ENCODE measurements around the gene SIL1.
"Not testable (repeated sequence)": the region's sequence is repeated elsewhere in the genome, so short reads cannot be mapped to it uniquely, and the experiment has no call there.

Gene SIL1

DNA sequence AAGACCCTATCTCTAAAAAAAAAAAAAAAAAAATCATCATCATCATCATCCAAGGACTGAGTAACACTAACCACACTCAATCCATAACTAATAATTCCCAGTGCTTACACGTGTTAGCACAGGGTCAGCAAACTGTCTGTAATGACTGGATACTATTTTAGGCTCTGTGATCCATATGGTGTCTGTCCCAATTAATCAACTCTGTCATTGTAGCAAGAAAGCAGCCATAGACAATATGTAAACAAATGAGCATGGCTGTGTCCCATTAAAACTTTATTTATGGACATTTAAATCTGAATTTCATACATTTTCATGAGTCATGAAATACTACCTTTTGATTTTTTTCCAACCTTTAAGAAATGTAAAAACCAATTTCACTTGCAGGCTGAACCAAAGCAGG is 148.4 kb downstream of the SIL1 start:
- ChIA-PET POLR2A (no interaction called here), CTCF (no interaction called here)
- no peak for DNase-seq (ENCODE audit: extremely low spot score)
- TF ChIP-seq, protein P1, sequence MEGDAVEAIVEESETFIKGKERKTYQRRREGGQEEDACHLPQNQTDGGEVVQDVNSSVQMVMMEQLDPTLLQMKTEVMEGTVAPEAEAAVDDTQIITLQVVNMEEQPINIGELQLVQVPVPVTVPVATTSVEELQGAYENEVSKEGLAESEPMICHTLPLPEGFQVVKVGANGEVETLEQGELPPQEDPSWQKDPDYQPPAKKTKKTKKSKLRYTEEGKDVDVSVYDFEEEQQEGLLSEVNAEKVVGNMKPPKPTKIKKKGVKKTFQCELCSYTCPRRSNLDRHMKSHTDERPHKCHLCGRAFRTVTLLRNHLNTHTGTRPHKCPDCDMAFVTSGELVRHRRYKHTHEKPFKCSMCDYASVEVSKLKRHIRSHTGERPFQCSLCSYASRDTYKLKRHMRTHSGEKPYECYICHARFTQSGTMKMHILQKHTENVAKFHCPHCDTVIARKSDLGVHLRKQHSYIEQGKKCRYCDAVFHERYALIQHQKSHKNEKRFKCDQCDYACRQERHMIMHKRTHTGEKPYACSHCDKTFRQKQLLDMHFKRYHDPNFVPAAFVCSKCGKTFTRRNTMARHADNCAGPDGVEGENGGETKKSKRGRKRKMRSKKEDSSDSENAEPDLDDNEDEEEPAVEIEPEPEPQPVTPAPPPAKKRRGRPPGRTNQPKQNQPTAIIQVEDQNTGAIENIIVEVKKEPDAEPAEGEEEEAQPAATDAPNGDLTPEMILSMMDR (IDR thresholded peaks at IDR 0.05; ENCODE audit: control extremely low read depth, extremely low read depth, low read depth, missing control alignments), result no peak

DNA sequence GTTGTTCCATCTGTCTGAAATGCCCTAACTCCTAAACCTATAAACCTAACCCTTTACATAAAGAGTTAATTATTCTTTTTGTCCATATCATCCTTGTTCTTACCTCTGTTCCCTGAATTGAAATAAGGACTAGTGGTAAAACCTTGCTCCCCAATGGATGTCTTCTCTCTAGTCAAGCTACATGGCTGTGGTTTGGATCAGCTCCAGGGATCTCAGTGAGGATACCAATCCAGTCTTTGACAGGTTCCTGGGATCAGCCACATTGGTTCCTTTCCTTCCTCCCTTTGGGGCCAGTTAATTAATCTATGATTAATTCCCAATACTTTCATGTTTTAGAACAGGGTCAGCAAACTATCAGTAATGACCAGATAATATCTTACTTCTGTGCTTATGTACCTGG is 151.6 kb downstream of the SIL1 start:
- DNase-seq (ENCODE audit: extremely low spot score), result no peak
- TF ChIP-seq, protein P1 (IDR thresholded peaks at IDR 0.05; ENCODE audit: control extremely low read depth, extremely low read depth, low read depth, missing control alignments), result no peak
- POLR2A ChIA-PET, result no interaction called here

DNA sequence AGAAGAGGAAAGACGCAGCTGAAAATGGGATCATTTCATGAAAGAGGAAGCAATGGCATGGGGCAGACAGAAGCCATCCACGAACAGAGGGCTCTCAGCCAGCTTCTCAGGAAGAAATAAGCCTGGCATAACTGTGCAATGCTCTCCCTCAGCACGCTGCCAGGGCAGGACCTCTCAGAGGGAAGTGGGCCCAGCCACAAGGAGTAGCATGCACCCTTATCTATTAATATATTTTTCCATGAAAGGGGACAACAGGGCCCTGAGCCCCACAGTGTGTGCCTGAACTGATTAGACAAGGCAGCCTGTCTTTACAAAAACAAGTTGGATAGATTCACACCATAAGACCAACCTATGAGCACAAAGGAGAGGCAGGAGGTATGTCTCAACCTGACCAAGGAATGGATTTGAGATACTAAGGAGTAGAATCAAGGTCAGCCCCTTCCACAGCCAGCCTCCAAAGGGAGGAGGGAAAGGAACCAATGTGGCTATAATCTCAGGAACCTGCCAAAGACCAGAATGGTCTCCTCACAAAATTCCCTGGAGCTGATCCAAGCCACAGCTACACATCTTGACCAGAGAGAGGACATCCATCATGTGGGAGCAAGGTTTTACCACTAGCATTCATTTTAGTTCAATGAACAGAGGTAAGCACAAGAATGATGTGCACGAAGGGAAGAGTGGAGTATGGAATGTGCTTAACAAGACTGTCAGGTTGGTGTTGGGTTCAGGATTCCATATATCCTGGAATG is 154.8 kb downstream of the SIL1 start:
- TF ChIP-seq, protein P1 (IDR thresholded peaks at IDR 0.05; ENCODE audit: control extremely low read depth, extremely low read depth, low read depth, missing control alignments), result no peak
- no peak for DNase-seq (ENCODE audit: extremely low spot score)
- ChIA-PET POLR2A (no interaction called here), CTCF (no interaction called here)

More for the DNA sequence above, 151.6 kb downstream of the SIL1 start:
- CTCF ChIA-PET, result no interaction called here

DNA sequence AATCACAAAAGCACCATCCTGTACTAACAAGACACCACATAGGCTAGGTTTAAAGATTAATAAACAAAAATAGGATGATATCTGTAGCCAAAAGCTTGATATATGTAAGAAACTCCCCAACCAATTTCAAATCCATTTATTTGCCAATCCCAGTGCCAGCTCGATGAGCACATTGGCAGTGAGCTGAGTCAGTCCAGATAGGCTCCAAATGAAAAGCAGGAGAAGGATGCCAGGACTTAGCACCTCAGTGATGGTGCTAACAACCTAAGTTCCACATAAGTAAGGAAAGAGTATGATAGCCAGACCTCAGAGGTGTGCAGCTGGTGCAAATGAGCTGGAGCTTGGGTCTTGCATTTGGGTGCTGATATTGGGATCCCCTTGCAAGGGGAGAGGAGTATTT is 158.1 kb downstream of the SIL1 start:
- POLR2A ChIA-PET, result no interaction called here
- CTCF ChIA-PET, result interaction anchor here (1.1 to 3.2 kb wide), 2 partner anchors 11 to 14 kb away, joined by 3 to 8 read pairs; no protein-coding TSS in a partner anchor
- no peak for DNase-seq (ENCODE audit: extremely low spot score)
- TF ChIP-seq, protein P1 (IDR thresholded peaks at IDR 0.05; ENCODE audit: control extremely low read depth, extremely low read depth, low read depth, missing control alignments), result no peak

DNA sequence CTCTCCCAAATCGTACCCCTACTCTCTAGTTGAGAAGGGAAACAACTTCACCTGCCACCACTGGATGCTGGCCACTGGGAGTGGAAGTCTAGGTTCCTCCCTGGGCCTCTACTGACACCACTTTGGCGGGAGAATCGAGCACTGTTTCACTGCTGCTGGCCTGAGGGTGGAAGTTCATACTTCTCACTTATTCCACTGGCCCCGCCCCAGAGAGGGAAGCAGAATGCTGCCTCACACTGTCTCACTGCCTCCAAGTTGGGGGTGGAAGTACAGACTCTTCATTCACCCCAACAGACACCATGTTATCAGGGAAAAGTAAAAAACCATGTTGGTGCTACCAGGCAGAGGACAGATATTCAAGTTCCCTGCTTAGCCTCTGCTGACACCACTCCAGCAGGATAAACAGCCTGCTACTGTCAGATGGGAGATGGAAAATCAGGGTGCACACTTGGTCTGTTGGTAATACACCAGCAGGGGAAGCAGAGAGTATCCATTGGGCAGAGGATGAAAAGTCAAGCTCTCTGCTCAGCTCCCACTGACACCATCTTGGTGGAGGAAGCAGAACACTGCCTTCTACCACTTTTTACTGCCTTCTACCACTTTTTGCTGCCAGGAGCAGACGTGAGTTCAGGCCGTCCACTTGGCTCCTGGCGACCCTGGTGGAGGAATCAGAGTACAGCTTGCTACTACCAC is 159.4 kb downstream of the SIL1 start:
- DNase-seq (ENCODE audit: extremely low spot score), result no peak
- TF ChIP-seq, protein P1 (IDR thresholded peaks at IDR 0.05; ENCODE audit: control extremely low read depth, extremely low read depth, low read depth, missing control alignments), result no peak
- CTCF ChIA-PET, result interaction anchor here (0.6 to 3.2 kb wide), 4 partner anchors 13 to 249 kb away, joined by 3 to 8 read pairs (median 3); no protein-coding TSS in a partner anchor
- POLR2A ChIA-PET, result no interaction called here

DNA sequence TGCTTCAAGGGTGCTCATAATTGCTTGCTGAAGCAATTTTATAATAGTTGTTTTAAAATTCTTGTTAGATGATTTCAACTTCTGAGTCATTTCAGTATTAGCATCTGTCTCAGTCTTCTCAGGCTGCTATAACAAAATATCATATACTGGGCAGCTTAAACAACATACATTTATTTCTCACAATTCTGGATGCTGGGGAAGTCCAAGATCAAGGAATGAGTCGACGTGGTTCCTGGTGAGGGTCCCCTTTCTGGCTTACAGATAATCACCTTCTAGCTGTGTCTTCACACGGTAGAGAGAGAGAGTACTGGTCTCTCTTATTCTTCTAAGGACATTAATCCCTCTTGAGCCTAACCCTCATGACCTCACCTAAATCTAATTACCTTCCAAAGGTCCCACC is 160.4 kb downstream of the SIL1 start:
- ChIA-PET POLR2A (no interaction called here), CTCF (interaction anchor here (3.2 kb wide), 1 partner anchor 12 kb away, joined by 8 read pairs; no protein-coding TSS in a partner anchor)
- DNase-seq (ENCODE audit: extremely low spot score), result no peak
- TF ChIP-seq, protein P1 (IDR thresholded peaks at IDR 0.05; ENCODE audit: control extremely low read depth, extremely low read depth, low read depth, missing control alignments), result no peak

DNA sequence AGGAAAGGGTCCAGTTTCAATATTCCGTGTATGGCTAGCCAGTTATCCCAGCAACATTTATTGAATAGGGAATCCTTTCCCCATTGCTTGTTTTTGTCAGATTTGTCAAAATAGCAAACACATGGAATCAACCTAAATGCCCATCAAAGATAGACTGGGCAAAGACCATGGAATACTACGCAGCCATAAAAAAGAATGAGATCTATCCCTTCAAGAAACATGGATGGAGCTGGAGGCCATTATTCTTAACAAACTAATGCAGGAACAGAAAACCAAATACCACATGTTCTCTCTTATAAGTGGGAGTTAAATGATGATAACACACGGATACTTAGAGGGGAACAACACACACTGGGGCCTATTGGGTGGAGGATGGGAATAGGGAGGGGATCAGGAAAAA is 161.8 kb downstream of the SIL1 start:
- POLR2A ChIA-PET; DNase-seq (ENCODE audit: extremely low spot score); CTCF ChIA-PET: not testable (repeated sequence)
